NCI-H1436 treated with DMSO at 0.1 percent for 48 hours (cell line): ENCODE data around the gene NES.
A peak's percentile ranks its signal among the peaks of the same experiment; 100 is the strongest.

Source experiments
- DNase-seq: peaks from one replicate; lab custom pipeline; 2025; lab: John Stamatoyannopoulos, UW

The NES gene

GRCh38 chr1:156676820-156677615, at the start of gene NES:
Gene NES (minus strand): TSS chr1:156677407. CDS start chr1:156677264, 143 bp downstream.
- no peak for DNase-seq

GRCh38 chr1:156726549-156727226, 49.5 kb upstream of the NES start:
- no peak for DNase-seq

GRCh38 chr1:156725683-156726280, 48.6 kb upstream of the NES start:
- no peak for DNase-seq

GRCh38 chr1:156721535-156721934, 44.3 kb upstream of the NES start:
- no peak for DNase-seq

- DNase-seq = no peak
Measured at GRCh38 chr1:156721131-156721530, 43.9 kb upstream of the NES start.

- DNase-seq = no peak
Measured at GRCh38 chr1:156717351-156717750, 40.1 kb upstream of the NES start.

GRCh38 chr1:156714830-156715229, 37.6 kb upstream of the NES start:
- no peak for DNase-seq

GRCh38 chr1:156712626-156713025, 35.4 kb upstream of the NES start:
- no peak for DNase-seq

- no peak for DNase-seq
Measured at GRCh38 chr1:156711011-156711817, 34.0 kb upstream of the NES start.

GRCh38 chr1:156709757-156710489, 32.7 kb upstream of the NES start:
- DNase-seq = no peak

GRCh38 chr1:156709031-156709430, 31.8 kb upstream of the NES start:
- DNase-seq = no peak

GRCh38 chr1:156708218-156708661, 31.0 kb upstream of the NES start:
- DNase-seq = no peak

GRCh38 chr1:156707417-156708217, 30.4 kb upstream of the NES start:
- no peak for DNase-seq

GRCh38 chr1:156706657-156707416, 29.6 kb upstream of the NES start:
- no peak for DNase-seq

- peak; percentile 35 for DNase-seq
Measured at GRCh38 chr1:156705918-156706656, 28.9 kb upstream of the NES start.

GRCh38 chr1:156705321-156705917, 28.2 kb upstream of the NES start, which contains the start of gene CRABP2:
Gene CRABP2 (minus strand): TSS chr1:156705583. CDS start chr1:156705446, 137 bp downstream.
- no peak for DNase-seq

- no peak for DNase-seq
Measured at GRCh38 chr1:156704930-156705320, 27.7 kb upstream of the NES start.

GRCh38 chr1:156704166-156704711, 27.0 kb upstream of the NES start:
- no peak for DNase-seq
